MG63 (cell line): ENCODE data around the gene ST6GALNAC3. TPM values are rescaled to one million over a fixed set of nuclear protein-coding genes. Genes with fewer than 3 reads are reported as not detected.

Experiments
- DNase-seq: peaks from one replicate; pipeline ENCODE4 v3.0.0-alpha.2; 2020
- H3K27me3 ChIP-seq: fragments of 250-450 bp; sonication (Bioruptor Pico); 2 replicates; pipeline ENCODE4 v1.5.1; 2020; ENCODE audit warnings: mild to moderate bottlenecking, moderate library complexity
- H3K36me3 ChIP-seq: fragments of 250-450 bp; sonication (Bioruptor Pico); 2 replicates; pipeline ENCODE4 v1.5.1; 2020; ENCODE audit warnings: mild to moderate bottlenecking, moderate library complexity
- H3K4me3 ChIP-seq: fragments of 250-450 bp; sonication (Bioruptor Pico); 2 replicates; pipeline ENCODE4 v1.5.1; 2020; ENCODE audit warnings: mild to moderate bottlenecking, moderate library complexity
- H3K9me3 ChIP-seq: fragments of 250-450 bp; sonication (Bioruptor Pico); 2 replicates; pipeline ENCODE4 v1.5.1; 2020; ENCODE audit warnings: mild to moderate bottlenecking, moderate library complexity
- total RNA-seq: library from RNA; depleted of rRNA; stranded (reverse); fragments of >200 nt; shearing (Covaris generic); gene quantifications from 2 replicates; pipeline ENCODE4 v1.2.3, GENCODE V29; 2014; ENCODE audit warnings: low replicate concordance

The ST6GALNAC3 gene
- total RNA-seq, 1 experiment from 2014 or later: 5.5 TPM

DNA sequence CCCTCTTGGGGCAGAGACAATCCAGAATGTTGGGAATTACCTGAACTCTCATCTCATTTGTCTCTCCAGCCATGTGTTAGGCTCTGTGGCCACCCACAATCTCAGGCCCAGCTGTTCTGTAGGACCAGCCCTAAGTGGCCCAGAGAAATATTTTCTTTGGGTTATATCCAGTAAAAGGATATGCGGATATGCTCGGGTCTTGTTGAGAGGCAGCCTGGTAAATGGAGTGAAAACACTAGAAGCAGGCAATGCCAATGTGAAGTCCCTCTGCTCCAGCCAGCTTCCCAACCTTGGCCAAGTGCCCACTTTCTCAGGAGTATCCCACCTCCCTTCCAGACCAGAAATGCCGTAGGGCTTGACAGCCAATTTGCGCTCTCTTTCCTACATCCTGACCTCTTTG is 192.2 kb downstream of the ST6GALNAC3 start:
- Histone ChIP-seq H3K36me3 (no peaks in the 10 kb centered on the region), H3K9me3 (no peaks in the 10 kb centered on the region)
- DNase-seq: no peak

DNA sequence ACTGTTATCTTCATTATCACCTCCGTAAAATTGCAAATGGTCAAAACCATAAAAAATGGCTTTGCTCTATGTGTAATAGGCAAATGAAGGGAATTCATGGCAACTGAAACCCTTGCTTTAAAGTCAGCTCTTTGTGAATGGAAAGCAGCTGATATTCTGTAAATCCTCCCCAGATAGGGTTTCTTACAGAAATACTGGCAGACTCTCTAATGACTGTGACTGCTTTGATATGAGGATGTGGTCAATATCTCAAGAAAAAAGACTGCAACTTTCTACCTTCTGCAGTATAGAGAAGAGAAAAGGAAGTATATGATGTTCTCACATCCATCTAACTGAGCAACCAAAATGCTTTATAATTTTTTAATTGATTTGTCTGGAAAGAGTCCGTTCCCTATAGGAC is 193.1 kb downstream of the ST6GALNAC3 start:
- H3K36me3 ChIP-seq: no peaks in the 10 kb centered on the region
- no peaks in the 10 kb centered on the region for H3K9me3 ChIP-seq
- H3K4me3 ChIP-seq: no peak overlapping the region
- no peaks in the 10 kb centered on the region for H3K27me3 ChIP-seq
- DNase-seq: no peak

More for the DNA sequence above, 192.2 kb downstream of the ST6GALNAC3 start:
- no peak overlapping the region for H3K4me3 ChIP-seq
- H3K27me3 ChIP-seq: no peaks in the 10 kb centered on the region

DNA sequence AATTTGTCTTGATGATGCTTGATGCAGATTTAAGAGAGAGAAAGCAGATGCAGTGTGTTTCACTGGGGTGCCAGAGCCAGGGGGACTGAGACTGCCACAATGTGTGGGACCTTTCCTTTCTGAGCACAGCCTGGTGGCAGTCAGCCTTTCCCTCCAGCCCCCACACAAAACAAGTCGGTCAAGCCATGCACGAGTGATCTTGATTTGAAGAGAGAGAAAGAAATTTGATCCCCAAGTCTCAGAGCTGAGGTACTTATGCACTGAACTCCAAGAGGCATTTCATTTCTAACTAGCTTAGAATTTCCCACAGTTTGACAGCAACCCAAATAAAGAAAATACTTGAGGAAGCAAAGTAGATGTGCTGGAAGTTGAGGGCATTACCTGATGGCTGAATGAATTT is 193.8 kb downstream of the ST6GALNAC3 start:
- no peak for DNase-seq
- Histone ChIP-seq H3K4me3 (no peak overlapping the region), H3K27me3 (no peaks in the 10 kb centered on the region), H3K9me3 (no peaks in the 10 kb centered on the region), H3K36me3 (no peaks in the 10 kb centered on the region)

DNA sequence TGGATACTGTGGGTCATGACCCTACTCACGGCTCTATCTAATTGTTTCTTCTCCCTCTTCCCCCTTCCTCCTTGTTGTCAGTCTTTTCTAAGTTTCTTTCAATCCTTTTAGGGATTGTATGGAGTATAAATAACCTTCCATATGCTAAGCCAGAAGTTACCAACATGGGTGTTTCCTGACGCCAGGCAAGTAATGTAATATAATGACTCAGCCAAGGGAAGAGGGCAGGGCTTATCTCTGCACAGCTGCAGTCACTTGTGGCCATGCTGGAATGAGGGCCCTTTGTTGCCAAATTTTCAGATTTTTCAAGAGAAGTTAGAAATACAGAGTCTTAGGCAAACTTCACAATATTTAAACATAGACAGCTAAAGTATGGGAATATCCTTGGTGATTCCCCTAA is 194.6 kb downstream of the ST6GALNAC3 start:
- no peaks in the 10 kb centered on the region for H3K36me3 ChIP-seq
- DNase-seq: peak; percentile 53
- no peaks in the 10 kb centered on the region for H3K27me3 ChIP-seq
- no peak overlapping the region for H3K4me3 ChIP-seq
- no peaks in the 10 kb centered on the region for H3K9me3 ChIP-seq

DNA sequence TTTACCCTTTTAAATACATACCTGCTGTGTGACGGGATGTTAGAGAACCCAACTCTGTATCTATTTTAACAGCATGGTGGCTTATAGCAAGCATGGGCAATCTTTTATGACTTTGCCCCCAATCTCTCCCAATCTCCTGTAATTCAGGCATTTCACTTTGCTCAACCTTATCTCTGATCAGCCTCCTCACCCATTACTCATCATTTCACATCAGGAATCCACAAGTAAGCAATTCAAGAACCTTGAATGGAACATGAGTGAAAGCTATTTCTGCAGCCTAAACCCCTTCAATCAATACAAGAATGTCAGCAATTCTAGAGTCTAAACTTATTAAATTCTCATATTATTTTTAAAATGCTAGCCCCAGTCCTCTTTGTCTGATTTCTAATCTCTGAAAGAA is 199.8 kb downstream of the ST6GALNAC3 start:
- H3K9me3 ChIP-seq: no peaks in the 10 kb centered on the region
- H3K27me3 ChIP-seq: no peaks in the 10 kb centered on the region
- no peaks in the 10 kb centered on the region for H3K36me3 ChIP-seq
- no peak overlapping the region for H3K4me3 ChIP-seq
- no peak for DNase-seq

DNA sequence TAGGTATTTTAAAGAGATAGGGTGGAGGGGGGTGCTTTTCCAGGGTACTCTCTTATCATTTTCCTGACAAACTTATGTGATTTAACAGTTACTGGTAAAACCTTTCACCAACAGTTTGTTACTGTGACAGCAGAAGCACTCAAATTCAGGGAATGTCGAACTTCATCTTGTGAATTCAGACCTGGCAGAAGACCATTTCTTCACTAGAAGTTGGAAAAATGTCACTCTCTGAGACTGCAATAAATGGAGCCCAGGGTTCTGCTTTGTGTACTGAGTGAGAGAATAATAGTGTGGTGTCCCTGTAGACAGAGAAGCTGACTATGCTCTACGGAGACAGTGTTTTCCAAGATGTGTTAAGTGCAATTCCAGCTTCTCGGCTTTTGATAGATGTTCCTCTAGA is 200.2 kb downstream of the ST6GALNAC3 start:
- no peak for DNase-seq
- H3K36me3 ChIP-seq: no peaks in the 10 kb centered on the region

DNA sequence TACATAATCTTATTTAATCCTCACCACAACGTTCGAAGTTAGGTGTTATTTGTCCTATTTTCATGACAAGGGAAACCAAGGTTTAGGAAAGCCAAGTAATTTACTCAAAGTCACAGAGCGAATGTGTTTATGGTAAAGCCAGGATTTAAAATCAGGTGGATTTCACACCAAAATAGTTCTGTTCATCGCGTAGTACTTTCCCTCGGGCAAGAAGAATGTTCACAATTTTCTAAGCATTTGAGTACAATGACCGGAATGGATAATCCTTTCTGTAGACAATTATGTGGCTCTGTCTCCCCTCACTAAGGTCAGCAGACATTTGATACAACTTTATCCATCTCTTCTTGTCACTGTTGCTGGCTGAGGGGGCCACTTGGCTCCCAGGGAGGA is 204.2 kb downstream of the ST6GALNAC3 start:
- no peaks in the 10 kb centered on the region for H3K9me3 ChIP-seq
- no peaks in the 10 kb centered on the region for H3K36me3 ChIP-seq
- H3K4me3 ChIP-seq: no peak overlapping the region
- no peaks in the 10 kb centered on the region for H3K27me3 ChIP-seq
- DNase-seq: no peak

More for the DNA sequence above, 200.2 kb downstream of the ST6GALNAC3 start:
- H3K9me3 ChIP-seq: no peaks in the 10 kb centered on the region
- no peaks in the 10 kb centered on the region for H3K27me3 ChIP-seq
- H3K4me3 ChIP-seq: no peak overlapping the region

DNA sequence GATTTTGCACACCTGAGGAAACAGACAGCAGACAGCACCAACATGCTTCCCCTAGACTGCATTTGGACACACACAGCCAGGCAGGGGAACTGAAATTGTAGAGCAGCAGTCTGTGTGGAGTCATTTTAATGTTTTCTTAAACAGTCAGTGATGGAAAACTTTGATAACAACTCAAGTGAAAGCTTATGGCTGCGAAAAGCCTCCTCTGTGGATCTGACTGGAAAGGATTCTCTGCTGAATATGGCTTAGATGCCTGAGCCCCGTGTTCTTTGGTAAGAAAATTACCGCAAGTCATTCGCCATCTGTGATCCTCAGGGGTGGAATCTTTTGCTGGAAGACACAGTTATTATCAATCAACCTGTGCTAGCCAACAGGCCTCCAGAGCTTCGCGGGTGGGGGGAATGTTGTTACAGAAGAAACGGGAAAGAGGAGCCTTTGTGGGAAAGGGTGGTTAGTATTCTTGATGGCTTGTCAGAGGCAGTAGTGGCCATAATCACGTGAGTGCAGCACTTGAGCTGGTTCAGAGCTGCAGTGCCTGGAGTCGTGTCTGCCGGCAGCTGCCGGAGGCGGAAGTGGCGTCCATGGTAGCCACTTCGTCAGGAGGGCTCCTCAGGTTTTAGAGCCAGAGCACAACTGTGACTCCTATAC is 204.7 kb downstream of the ST6GALNAC3 start:
- DNase-seq: no peak
- no peak overlapping the region for H3K4me3 ChIP-seq
- H3K36me3 ChIP-seq: no peaks in the 10 kb centered on the region
- H3K9me3 ChIP-seq: no peaks in the 10 kb centered on the region
- H3K27me3 ChIP-seq: no peaks in the 10 kb centered on the region

DNA sequence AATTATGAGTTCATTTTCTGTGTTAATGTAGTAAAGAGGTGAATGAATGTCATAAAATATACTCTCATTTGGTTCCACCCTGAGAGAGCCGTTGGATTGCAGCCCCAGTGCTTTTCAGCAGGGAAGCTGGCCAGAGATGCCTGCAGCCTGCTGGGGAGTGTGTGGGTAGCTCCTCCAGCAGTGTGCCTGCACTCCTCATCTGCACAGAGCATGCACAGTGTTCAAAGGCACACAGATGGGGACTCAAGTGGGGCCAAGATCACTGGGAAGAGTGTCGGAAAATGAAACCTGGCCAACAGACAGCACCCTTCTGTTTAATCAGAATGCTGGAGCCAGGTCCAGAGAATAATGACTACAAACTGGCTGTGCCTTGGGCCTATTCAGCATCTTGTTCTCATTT is 206.8 kb downstream of the ST6GALNAC3 start:
- H3K9me3 ChIP-seq: no peaks in the 10 kb centered on the region
- H3K4me3 ChIP-seq: no peak overlapping the region
- H3K27me3 ChIP-seq: no peaks in the 10 kb centered on the region
- DNase-seq: no peak
- H3K36me3 ChIP-seq: no peaks in the 10 kb centered on the region

DNA sequence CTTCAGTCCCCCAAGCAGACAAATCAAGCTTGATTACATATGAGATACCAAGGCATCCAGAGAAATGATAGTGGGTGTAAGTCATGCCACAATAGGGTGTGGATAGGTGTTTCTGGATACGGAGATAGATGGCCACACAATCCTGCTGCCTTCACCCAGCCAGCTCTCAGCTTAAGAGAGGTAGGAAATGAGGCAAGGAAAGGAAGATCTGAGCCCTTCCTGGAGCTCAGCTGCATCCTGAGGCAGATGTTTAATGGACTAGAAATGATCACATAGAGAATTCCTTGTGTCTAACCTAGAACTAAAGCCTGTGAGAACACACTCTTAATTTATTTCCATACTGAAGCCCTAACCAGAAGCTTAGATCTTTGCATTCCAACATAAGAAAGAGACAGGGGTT is 210.3 kb downstream of the ST6GALNAC3 start:
- Histone ChIP-seq H3K9me3 (no peaks in the 10 kb centered on the region), H3K27me3 (no peaks in the 10 kb centered on the region), H3K36me3 (no peaks in the 10 kb centered on the region), H3K4me3 (no peak overlapping the region)
- no peak for DNase-seq

DNA sequence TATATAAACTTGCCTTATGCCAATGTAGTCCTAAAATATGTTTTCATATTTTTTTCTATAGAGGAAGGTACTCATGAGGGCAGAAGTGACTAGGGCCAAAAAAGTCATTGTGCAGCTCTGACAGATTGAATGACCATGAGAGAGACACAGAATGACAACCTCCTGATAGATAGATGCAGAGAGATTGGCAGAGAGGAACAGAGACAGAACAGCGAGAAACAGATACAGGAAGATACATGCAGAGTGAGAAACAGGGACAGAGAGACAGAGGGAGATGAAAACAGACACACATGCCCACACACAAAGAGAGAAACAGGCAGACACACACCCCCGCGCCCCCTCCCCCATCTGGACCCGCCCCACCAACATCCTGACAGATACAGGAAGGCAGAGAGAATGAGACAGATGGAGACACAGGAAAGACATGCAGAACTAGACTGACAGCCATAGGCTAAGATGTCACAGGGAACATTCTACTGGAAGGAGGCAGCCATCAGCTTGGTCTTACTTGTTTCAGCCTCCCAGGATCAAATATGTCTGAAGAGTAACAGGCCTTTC is 211.1 kb downstream of the ST6GALNAC3 start:
- Histone ChIP-seq H3K9me3 (no peaks in the 10 kb centered on the region), H3K27me3 (no peaks in the 10 kb centered on the region), H3K4me3 (no peak overlapping the region), H3K36me3 (no peaks in the 10 kb centered on the region)
- no peak for DNase-seq

DNA sequence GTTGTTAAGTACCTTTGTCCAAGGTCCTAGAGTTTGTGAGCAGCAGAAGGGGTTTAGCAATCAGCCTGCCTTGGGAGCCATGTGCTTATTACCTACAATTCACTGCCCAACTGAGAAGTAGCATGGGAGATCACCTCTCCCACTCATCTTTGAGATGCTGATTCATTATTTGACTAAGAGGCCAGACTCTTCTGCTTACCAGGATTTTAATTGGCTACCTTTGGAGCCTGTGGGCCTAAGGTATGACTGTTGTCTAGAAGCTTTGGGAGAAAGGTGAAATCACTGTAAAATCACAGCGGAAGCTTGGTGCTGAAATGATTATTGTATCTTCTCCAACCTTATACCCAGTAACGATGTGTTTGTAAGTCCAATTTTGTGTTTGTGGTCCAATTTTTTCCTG is 213.4 kb downstream of the ST6GALNAC3 start:
- Histone ChIP-seq H3K36me3 (no peaks in the 10 kb centered on the region), H3K4me3 (no peak overlapping the region), H3K27me3 (no peaks in the 10 kb centered on the region), H3K9me3 (no peaks in the 10 kb centered on the region)
- DNase-seq: no peak

DNA sequence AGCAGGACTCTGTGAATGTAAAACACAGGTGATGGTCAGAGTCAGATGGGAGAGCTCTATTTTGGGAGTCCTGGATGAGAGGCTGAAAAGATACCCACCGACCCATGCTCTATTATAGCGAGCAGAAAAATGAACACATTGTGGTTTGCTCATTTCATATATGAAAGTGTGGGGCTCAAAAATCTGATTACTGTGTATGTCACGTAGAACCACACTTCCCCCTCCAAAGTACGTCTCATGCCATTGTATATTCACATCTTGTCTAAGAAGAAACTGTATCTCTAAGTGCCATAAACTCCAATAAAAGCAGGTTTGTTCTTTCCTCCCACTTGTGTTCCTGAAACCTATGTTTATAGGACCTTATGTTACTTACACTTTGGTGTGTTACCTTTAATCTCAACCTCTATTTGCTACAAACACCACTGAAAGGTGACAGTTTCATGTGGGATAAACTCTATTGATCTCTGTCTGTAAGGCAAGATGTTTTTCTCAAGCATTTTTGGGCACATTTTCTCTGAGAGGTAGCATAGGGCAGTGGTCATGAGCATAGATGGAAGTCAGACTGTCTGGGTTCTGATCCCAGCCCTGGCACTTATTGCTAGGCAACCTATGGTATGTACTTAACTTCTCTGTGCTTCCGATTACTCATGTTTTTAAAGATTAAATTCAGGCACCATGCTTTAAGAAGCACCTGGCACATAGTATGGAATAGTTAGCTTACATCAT is 214.4 kb downstream of the ST6GALNAC3 start:
- no peaks in the 10 kb centered on the region for H3K27me3 ChIP-seq
- DNase-seq: no peak
- H3K36me3 ChIP-seq: no peaks in the 10 kb centered on the region
- no peaks in the 10 kb centered on the region for H3K9me3 ChIP-seq
- no peak overlapping the region for H3K4me3 ChIP-seq

DNA sequence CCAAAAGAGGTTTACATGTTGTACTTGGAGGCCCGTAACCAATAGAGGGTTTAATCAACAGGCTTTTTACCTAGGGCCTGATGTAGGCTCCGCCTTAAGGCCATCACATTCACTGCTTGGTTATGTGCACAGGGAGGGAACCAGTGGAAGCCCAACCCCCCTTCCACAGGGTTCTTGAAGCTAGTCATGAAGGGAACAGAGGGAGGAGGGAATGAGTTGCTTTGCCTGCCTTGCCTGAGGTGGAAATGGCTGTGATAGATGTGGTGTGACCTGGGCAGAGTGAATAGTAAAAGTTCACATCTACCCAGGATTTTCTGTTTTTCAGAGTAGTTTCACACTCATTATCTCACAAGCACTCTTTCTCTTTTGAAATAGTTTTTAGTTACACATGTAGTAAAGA is 215.1 kb downstream of the ST6GALNAC3 start:
- Histone ChIP-seq H3K4me3 (no peak overlapping the region), H3K36me3 (no peaks in the 10 kb centered on the region), H3K27me3 (no peaks in the 10 kb centered on the region), H3K9me3 (no peaks in the 10 kb centered on the region)
- DNase-seq: no peak

DNA sequence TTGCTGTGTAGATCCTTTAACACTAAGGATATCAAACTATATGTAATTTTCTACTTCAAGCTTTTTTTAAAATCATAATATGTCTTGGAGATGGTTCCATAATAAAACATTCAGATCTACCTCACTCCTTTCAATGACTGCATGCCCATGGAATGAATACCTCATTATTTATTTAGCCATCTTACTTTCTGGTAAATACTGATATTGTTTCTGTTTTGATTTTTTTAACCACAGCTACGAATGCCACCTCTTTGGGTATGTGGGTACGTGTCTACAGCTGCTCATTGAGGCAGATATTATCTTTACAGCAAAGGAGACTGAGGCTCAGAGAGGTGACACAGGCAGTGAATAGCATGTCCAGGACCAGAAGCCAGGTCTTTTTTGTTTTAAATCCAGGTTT is 215.7 kb downstream of the ST6GALNAC3 start:
- no peak for DNase-seq
- Histone ChIP-seq H3K27me3 (no peaks in the 10 kb centered on the region; the same call in 1 of the 2 replicates), H3K4me3 (no peak overlapping the region), H3K36me3 (no peaks in the 10 kb centered on the region), H3K9me3 (no peaks in the 10 kb centered on the region)

DNA sequence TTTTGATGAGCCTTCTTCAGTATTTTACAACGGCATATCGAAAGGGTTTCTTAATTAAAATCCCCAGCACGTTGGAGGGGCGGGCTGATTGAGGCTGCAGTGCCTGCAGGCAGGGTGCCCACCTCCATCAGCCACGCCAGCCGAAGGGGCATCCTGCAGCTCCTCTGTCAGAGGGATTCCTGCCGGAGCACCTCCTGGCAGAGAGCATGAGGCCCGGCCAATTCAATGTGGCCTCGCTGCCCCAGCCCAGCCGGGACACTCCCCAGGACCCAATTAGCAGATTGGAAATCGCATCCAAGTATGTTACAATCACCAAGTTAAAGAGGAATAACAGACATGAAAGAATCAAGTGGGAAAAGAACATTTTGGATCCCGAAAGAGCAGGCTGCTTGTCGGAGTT is 216.6 kb downstream of the ST6GALNAC3 start:
- Histone ChIP-seq H3K27me3 (no peaks in the 10 kb centered on the region; the same call in 1 of the 2 replicates), H3K4me3 (no peak overlapping the region), H3K9me3 (no peaks in the 10 kb centered on the region), H3K36me3 (no peaks in the 10 kb centered on the region)
- DNase-seq: no peak

DNA sequence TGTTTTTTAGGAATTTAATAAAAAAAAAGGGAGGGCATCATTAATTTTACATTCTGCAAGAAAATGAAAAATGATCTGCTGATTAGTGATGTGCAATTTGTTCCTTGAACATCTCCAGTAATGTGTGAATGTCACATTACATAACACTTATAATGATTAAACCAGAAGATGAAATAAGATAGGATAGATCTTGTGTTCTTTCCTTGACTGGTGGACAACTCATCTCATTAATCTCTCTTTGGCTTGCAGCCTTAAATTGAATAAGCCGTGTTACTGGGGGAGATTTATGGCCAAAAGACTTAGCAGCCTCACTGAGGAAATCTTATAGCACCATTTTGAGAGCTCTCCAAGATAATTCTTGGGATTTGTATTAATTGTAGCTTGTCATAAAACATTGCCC is 217.2 kb downstream of the ST6GALNAC3 start:
- Histone ChIP-seq H3K9me3 (no peaks in the 10 kb centered on the region), H3K4me3 (no peak overlapping the region)

More for the DNA sequence above, 217.2 kb downstream of the ST6GALNAC3 start:
- Histone ChIP-seq H3K36me3 (no peaks in the 10 kb centered on the region), H3K27me3 (no peaks in the 10 kb centered on the region; the same call in 1 of the 2 replicates)
- no peak for DNase-seq
